Glomerular visceral epithelial cell (primary cell): Measurements from ENCODE around the gene GPER1.
"Not testable (repeated sequence)": the region's sequence is repeated elsewhere in the genome, so short reads cannot be mapped to it uniquely, and the experiment has no call there.

ENCODE experiments used
- DNase-seq: peaks from one replicate; pipeline ENCODE4 v3.0.0-alpha.2; 2016; ENCODE audit errors: extremely low spot score

The GPER1 gene

GRCh38 chr7:1103789-1104515 lies 16.0 kb downstream of the GPER1 start:
- DNase-seq = no peak

GRCh38 chr7:1104516-1105179 lies 16.7 kb downstream of the GPER1 start:
- DNase-seq = no peak

- no peak for DNase-seq
These were observed 17.3 kb downstream of the GPER1 start for GRCh38 chr7:1105189-1105588.

GRCh38 chr7:1106063-1106792 lies 18.3 kb downstream of the GPER1 start:
- no peak for DNase-seq

GRCh38 chr7:1106793-1107421 lies 19.0 kb downstream of the GPER1 start:
- no peak for DNase-seq

- no peak for DNase-seq
These were observed 20.5 kb downstream of the GPER1 start for GRCh38 chr7:1108264-1108920.

GRCh38 chr7:1109581-1110310 lies 21.8 kb downstream of the GPER1 start:
- DNase-seq = no peak

GRCh38 chr7:1110358-1110757 lies 22.4 kb downstream of the GPER1 start:
- DNase-seq = no peak

- DNase-seq = no peak
These were observed 23.2 kb downstream of the GPER1 start for GRCh38 chr7:1111156-1111555.

GRCh38 chr7:1112109-1112508 lies 24.2 kb downstream of the GPER1 start:
- no peak for DNase-seq

- DNase-seq = no peak
These were observed 25.0 kb downstream of the GPER1 start for GRCh38 chr7:1112625-1113547.

- DNase-seq = no peak
These were observed 25.6 kb downstream of the GPER1 start for GRCh38 chr7:1113548-1113885.

GRCh38 chr7:1114088-1114487 lies 26.2 kb downstream of the GPER1 start:
- DNase-seq = no peak

GRCh38 chr7:1114505-1114904 lies 26.6 kb downstream of the GPER1 start:
- DNase-seq = no peak

GRCh38 chr7:1115171-1116045 lies 27.5 kb downstream of the GPER1 start:
- not testable (repeated sequence) for DNase-seq

GRCh38 chr7:1116383-1117008 lies 28.6 kb downstream of the GPER1 start:
- DNase-seq = not testable (repeated sequence)

GRCh38 chr7:1117321-1117928 lies 29.5 kb downstream of the GPER1 start:
- DNase-seq = no peak

GRCh38 chr7:1119201-1119600 lies 31.3 kb downstream of the GPER1 start:
- no peak for DNase-seq
